ENCODE data around the gene LINGO3. TPM values are rescaled to one million over a fixed set of nuclear protein-coding genes. Genes with fewer than 3 reads are reported as not detected.

Gene LINGO3
- total RNA-seq, 4 donors from 2014 or later: not detected

DNA sequence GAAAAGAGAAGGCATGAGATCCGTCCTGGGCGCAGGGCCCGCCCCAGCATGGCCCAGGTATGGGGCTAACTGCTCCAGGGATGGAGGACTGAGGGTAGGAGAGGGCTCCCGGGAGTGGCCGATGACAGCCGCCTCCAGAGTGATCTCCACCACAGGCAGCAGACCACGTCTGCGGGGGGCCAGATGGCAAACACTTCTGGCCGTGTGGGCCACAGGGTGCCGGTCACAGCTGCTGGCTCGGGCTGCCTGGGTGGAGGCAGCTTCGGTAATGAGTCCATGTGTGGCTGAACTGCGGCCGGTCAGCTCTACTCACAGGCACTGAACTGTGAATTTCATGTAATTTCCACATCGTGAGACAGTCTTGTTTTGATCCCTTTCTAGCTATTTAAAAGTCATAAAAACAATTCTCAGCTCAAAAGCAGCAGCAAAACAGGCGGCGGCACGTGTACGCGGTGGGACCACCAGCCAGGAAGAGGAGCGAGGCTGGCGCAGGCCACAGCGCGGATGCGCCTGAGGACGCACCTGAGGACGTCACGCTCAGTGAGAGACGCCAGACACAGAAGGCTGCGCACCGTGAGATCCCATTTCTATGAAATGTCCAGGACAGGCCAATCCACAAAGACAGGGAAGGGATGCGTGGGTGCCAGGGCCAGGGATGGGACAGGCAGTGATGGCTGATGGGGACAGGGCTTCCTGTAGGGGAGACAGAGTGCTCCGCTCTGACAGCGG lies 16.4 kb upstream of the LINGO3 start:
- DNase-seq (ENCODE audit: low spot score in 2 of 2): no peak
- WGBS: 90% methylated on average over 33 of the region's 34 CpGs
- TF ChIP-seq EP300 (IDR thresholded peaks at IDR 0.05): no peak
- TF ChIP-seq, protein P1, sequence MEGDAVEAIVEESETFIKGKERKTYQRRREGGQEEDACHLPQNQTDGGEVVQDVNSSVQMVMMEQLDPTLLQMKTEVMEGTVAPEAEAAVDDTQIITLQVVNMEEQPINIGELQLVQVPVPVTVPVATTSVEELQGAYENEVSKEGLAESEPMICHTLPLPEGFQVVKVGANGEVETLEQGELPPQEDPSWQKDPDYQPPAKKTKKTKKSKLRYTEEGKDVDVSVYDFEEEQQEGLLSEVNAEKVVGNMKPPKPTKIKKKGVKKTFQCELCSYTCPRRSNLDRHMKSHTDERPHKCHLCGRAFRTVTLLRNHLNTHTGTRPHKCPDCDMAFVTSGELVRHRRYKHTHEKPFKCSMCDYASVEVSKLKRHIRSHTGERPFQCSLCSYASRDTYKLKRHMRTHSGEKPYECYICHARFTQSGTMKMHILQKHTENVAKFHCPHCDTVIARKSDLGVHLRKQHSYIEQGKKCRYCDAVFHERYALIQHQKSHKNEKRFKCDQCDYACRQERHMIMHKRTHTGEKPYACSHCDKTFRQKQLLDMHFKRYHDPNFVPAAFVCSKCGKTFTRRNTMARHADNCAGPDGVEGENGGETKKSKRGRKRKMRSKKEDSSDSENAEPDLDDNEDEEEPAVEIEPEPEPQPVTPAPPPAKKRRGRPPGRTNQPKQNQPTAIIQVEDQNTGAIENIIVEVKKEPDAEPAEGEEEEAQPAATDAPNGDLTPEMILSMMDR (IDR thresholded peaks at IDR 0.05): no peak
- no peak for TF ChIP-seq POLR2AphosphoS5 (IDR thresholded peaks at IDR 0.05)
- no peak for TF ChIP-seq POLR2A (IDR thresholded peaks at IDR 0.05)
- Histone ChIP-seq H3K27ac (no peak overlapping the region), H3K4me1 (peaks cover 28% of the 10 kb centered on the region), H3K9me3 (no peaks in the 10 kb centered on the region), H3K4me3 (no peak overlapping the region), H3K36me3 (peaks cover 48% of the 10 kb centered on the region), H3K27me3 (no peaks in the 10 kb centered on the region)

DNA sequence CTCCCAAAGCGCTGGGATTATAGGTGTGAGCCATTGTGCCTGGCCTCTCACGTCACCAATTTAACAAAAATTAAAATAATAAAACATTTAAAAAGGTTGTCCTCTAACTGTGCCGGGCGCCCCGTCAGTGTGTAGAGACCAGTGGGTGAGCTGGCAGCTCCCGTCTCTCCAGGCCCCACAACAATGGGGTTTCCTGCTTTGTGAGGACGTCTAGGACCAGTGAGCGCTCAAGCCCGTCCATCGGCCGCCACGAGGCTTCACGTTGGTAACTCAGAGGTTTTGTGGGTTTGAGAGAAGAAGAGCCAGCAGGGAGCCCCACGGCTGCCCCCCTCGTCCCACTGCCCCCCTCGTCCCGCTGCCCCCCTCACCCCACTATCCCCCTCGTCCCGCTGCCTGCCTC lies 15.8 kb upstream of the LINGO3 start:
- no peaks in the 10 kb centered on the region for H3K27me3 ChIP-seq
- H3K27ac ChIP-seq: no peak overlapping the region
- no peak overlapping the region for H3K4me3 ChIP-seq
- no peaks in the 10 kb centered on the region for H3K9me3 ChIP-seq
- 92% methylated on average over 19 of the region's 19 CpGs for WGBS
- DNase-seq (ENCODE audit: low spot score in 2 of 2): no peak
- no peak for TF ChIP-seq POLR2A (IDR thresholded peaks at IDR 0.05)
- TF ChIP-seq, protein P1 (IDR thresholded peaks at IDR 0.05): no peak
- no peak for TF ChIP-seq EP300 (IDR thresholded peaks at IDR 0.05)
- no peak for TF ChIP-seq POLR2AphosphoS5 (IDR thresholded peaks at IDR 0.05)
- H3K4me1 ChIP-seq: peaks cover 22% of the 10 kb centered on the region
- peaks cover 48% of the 10 kb centered on the region for H3K36me3 ChIP-seq

DNA sequence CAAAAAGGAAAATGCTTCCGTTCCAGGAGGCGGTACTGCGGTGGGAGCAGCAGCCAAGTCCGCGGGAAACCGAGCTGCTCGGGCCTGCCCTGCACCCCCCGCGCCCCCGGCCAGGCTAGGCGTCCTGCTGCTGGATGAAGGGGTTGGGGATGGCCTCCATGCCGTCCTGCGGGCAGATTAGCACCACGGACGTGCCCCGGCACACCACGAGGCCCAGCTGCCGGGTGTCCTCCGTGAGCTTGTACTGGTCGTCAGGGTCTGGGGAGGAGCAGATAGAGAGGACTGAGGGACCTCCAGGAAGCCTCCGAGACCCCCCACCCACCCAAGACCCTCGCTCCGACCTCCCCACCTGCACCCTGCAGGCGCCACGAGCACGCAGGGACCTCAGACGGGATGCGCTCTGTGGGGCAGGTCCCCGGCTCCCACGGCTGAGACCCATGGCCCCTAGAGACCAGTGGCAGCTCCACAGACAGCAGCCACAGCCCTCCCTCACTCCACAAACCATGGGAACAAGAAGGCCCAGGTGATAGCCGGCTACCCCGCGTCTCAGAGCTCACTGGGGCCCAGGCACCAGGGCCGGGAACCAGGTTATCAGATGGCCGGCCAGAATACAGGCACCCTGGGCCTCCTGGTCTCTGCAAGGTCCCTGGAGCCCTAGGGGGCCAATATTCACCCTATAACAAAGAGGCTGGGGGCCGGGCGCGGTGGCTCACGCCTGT lies 13.8 kb upstream of the LINGO3 start:
- no peak overlapping the region for H3K27ac ChIP-seq
- H3K36me3 ChIP-seq: peaks cover 48% of the 10 kb centered on the region
- no peak for DNase-seq (ENCODE audit: low spot score in 2 of 2)
- no peaks in the 10 kb centered on the region for H3K9me3 ChIP-seq
- TF ChIP-seq, protein P1 (IDR thresholded peaks at IDR 0.05): no peak
- TF ChIP-seq EP300 (IDR thresholded peaks at IDR 0.05) (no peak), POLR2A (IDR thresholded peaks at IDR 0.05) (no peak), POLR2AphosphoS5 (IDR thresholded peaks at IDR 0.05) (no peak)
- no peaks in the 10 kb centered on the region for H3K27me3 ChIP-seq
- WGBS: 88% methylated on average over 17 of the region's 39 CpGs
- H3K4me3 ChIP-seq: no peak overlapping the region
- H3K4me1 ChIP-seq: peaks cover 9% of the 10 kb centered on the region

DNA sequence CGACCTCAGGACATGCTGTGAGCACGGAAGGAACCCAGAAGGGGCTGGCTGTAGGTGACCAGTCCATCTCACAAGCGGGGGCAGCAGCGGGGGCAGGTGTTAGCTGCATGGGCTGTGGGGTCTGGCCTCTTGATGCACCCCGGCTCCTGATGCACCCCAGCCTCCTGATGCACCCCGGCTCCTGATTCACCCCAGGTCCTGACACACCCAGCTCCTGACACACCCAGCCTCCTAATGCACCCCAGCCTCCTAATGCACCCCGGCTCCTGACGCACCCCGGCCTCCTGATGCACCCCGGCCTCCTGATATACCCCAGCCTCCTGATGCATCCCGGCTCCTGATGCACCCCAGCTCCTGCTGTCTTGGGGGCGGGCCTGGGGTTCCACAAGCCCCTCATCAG lies 13.0 kb upstream of the LINGO3 start:
- H3K36me3 ChIP-seq: peaks cover 47% of the 10 kb centered on the region
- H3K4me1 ChIP-seq: peaks cover 3% of the 10 kb centered on the region
- H3K9me3 ChIP-seq: no peaks in the 10 kb centered on the region
- no peak for DNase-seq (ENCODE audit: low spot score in 2 of 2)
- H3K27ac ChIP-seq: no peak overlapping the region
- WGBS: 90% methylated on average over 5 of the region's 12 CpGs
- no peak for TF ChIP-seq EP300 (IDR thresholded peaks at IDR 0.05)
- TF ChIP-seq POLR2AphosphoS5 (IDR thresholded peaks at IDR 0.05): no peak
- TF ChIP-seq, protein P1 (IDR thresholded peaks at IDR 0.05): no peak
- TF ChIP-seq POLR2A (IDR thresholded peaks at IDR 0.05): no peak
- no peaks in the 10 kb centered on the region for H3K27me3 ChIP-seq
- no peak overlapping the region for H3K4me3 ChIP-seq

DNA sequence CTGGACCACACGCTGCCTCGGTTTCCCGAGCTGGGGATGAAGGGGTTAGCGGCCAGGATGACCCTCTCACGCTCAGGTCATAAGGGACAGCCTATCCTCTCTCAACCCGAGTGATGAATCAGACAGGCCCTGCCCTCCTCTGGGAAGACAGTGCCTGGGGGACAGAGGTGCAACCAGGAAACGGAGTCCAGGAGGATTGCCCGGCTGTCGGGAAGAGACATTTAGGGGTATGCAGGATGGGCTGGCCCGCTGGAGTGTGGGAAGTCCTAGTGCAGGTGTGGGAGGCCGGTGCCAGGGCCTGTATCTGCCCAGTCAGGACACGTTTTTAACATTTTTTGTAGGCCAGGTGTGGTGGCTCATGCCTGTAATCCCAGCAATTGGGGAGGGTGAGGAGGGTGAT lies 12.1 kb upstream of the LINGO3 start:
- no peak overlapping the region for H3K4me3 ChIP-seq
- H3K27ac ChIP-seq: no peak overlapping the region
- DNase-seq (ENCODE audit: low spot score in 2 of 2): no peak
- no peaks in the 10 kb centered on the region for H3K4me1 ChIP-seq
- no peaks in the 10 kb centered on the region for H3K27me3 ChIP-seq
- peaks cover 38% of the 10 kb centered on the region for H3K36me3 ChIP-seq
- TF ChIP-seq POLR2A (IDR thresholded peaks at IDR 0.05): no peak
- TF ChIP-seq, protein P1 (IDR thresholded peaks at IDR 0.05): no peak
- peaks cover 2% of the 10 kb centered on the region for H3K9me3 ChIP-seq
- WGBS: 59% methylated on average over 5 of the region's 12 CpGs

All from suprapubic skin (tissue), 4 donors.